K562 (cell line): ENCODE results near the gene ACTL6A. TPM values are rescaled to one million over a fixed set of nuclear protein-coding genes. Genes with fewer than 3 reads are reported as not detected.

Experiments
- ARNT ChIP-seq, 2 experiments: fragments of 450-650 bp; IDR thresholded peaks; 2 replicates each; pipeline ENCODE4 v1.6.1; 2016; ENCODE audit warnings: mild to moderate bottlenecking in 1 of 2
- BCL6 ChIP-seq: fragments of 250-450 bp; sonication (Bioruptor Pico); IDR thresholded peaks from 2 replicates; pipeline ENCODE4 v1.4.0; 2020
- CC2D1A ChIP-seq: fragments of 450-650 bp; IDR thresholded peaks from 2 replicates; pipeline ENCODE4 v1.6.1; 2017; ENCODE audit warnings: mild to moderate bottlenecking
- CREBBP ChIP-seq: IDR thresholded peaks from one replicate; pipeline ENCODE4 v1.6.1; 2012; ENCODE audit warnings: low read depth, mild to moderate bottlenecking, control low read depth, inconsistent platforms, low read length
- EGR1 ChIP-seq: fragments of 450-650 bp; conservative IDR thresholded peaks from 2 replicates; pipeline ENCODE4 v1.6.1; 2017; ENCODE audit warnings: mild to moderate bottlenecking
- GABPA ChIP-seq: fragments of 200-800 bp; sonication (Bioruptor generic); conservative IDR thresholded peaks from 2 replicates; pipeline ENCODE4 v1.6.1; 2016; ENCODE audit warnings: low read depth, missing genetic modification characterization, missing compliant biosample characterization
- GATAD2A ChIP-seq: fragments of 450-650 bp; IDR thresholded peaks from 2 replicates; pipeline ENCODE4 v1.6.1; 2017
- HIVEP1 ChIP-seq: fragments of 250-450 bp; sonication (Bioruptor Pico); IDR thresholded peaks from 2 replicates; pipeline ENCODE4 v1.4.0; 2020; ENCODE audit warnings: mild to moderate bottlenecking
- KAT2B ChIP-seq: IDR thresholded peaks from one replicate; pipeline ENCODE4 v1.6.1; 2012; ENCODE audit warnings: low read depth, mild to moderate bottlenecking, control low read depth, inconsistent platforms, low read length, moderate library complexity
- LCOR ChIP-seq: sonication (generic); formaldehyde crosslinking; IDR thresholded peaks from 2 replicates; pipeline ENCODE4 v1.8.0; 2022; ENCODE audit warnings: mild to moderate bottlenecking, missing genetic modification reagents
- MED1 ChIP-seq: sonication (generic); formaldehyde crosslinking; IDR thresholded peaks from 2 replicates; pipeline ENCODE4 v1.8.1; 2023; ENCODE audit warnings: missing genetic modification reagents, borderline replicate concordance
- MTA2 ChIP-seq: fragments of 450-650 bp; IDR thresholded peaks from 2 replicates; pipeline ENCODE4 v1.6.1; 2016; ENCODE audit warnings: low read depth
- MTA3 ChIP-seq: fragments of 450-650 bp; formaldehyde crosslinking; IDR thresholded peaks from 2 replicates; pipeline ENCODE4 v1.6.1; 2017; ENCODE audit warnings: mild to moderate bottlenecking, borderline replicate concordance
- NBN ChIP-seq: fragments of 450-650 bp; IDR thresholded peaks from 2 replicates; pipeline ENCODE4 v1.6.1; 2016; ENCODE audit warnings: low read depth, mild to moderate bottlenecking
- NR2C2 ChIP-seq, 2 experiments: fragments of 200-800 bp in 1 of 2; sonication (Bioruptor generic) in 1 of 2; sonication (generic) in 1 of 2; formaldehyde crosslinking in 1 of 2; IDR thresholded peaks; 2 replicates each; pipeline versions ENCODE4 v1.6.1 to v1.8.0; 2016 to 2022; ENCODE audit warnings: mild to moderate bottlenecking in 1 of 2, missing compliant biosample characterization in 1 of 2, missing genetic modification characterization in 1 of 2, missing genetic modification reagents in 1 of 2
- SMAD2 ChIP-seq: fragments of 150-350 bp; IDR thresholded peaks from 2 replicates; pipeline ENCODE4 v1.6.1; 2014; ENCODE audit warnings: low read depth, mild to moderate bottlenecking, low read length
- SMARCB1 ChIP-seq: IDR thresholded peaks from 2 replicates; pipeline ENCODE4 v1.6.1; 2011; ENCODE audit warnings: improper control_type of control experiment, low read depth; ENCODE audit not compliant: insufficient read length
- SMC3 ChIP-seq: conservative IDR thresholded peaks from 2 replicates; pipeline ENCODE4 v1.6.1; 2011; ENCODE audit warnings: low read depth, low read length, improper control_type of control experiment; ENCODE audit not compliant: insufficient read depth
- ZNF311 ChIP-seq: fragments of 250-450 bp; sonication (Bioruptor Pico); IDR thresholded peaks from 2 replicates; pipeline ENCODE4 v1.4.0; 2020; ENCODE audit warnings: mild to moderate bottlenecking, moderate library complexity
- ZNF551 ChIP-seq: fragments of 250-450 bp; sonication (Bioruptor Pico); IDR thresholded peaks from 2 replicates; pipeline ENCODE4 v1.5.0; 2021; ENCODE audit warnings: mild to moderate bottlenecking, moderate library complexity
- ZNF79 ChIP-seq: fragments of 250-450 bp; sonication (Bioruptor Pico); IDR thresholded peaks from 2 replicates; pipeline ENCODE4 v1.4.0; 2020; ENCODE audit warnings: low read depth, mild to moderate bottlenecking, moderate library complexity
- ZNF830 ChIP-seq: fragments of 250-450 bp; sonication (Bioruptor Pico); IDR thresholded peaks from 2 replicates; pipeline ENCODE4 v1.5.0; 2021; ENCODE audit warnings: mild to moderate bottlenecking
- polyA plus RNA-seq, 8 experiments: library from polyadenylated mRNA; depleted of rRNA in 4 of 8; stranded (reverse) in 5 of 8; unstranded in 3 of 8; fragments of >200 nt; fragmentation: Nextera tagmentation in 2 of 8; fragmentation: Illumina TruSeq in 1 of 8; extraction: Ambion mirVana in 2 of 8; extraction: Trizol in 1 of 8; gene quantifications; 2 replicates each; pipeline versions ENCODE4 v1.2.1 to v1.2.3, GENCODE V29; 2011 to 2014; ENCODE audit warnings: inconsistent platforms in 1 of 8, missing spikeins in 1 of 8
- total RNA-seq, 7 experiments: library from RNA; depleted of rRNA in 6 of 7; stranded (reverse); fragments of >200 nt in 6 of 7; fragmentation: Illumina TruSeq in 2 of 7; extraction: Trizol in 2 of 7; gene quantifications; 2 replicates each; pipeline versions ENCODE4 v1.2.1 to v1.2.3, GENCODE V29; 2011 to 2021; ENCODE audit warnings: low replicate concordance in 1 of 7
- TF ChIP-seq, protein P1 (sequence below): fragments of 250-450 bp; sonication (Bioruptor Pico); IDR thresholded peaks from 2 replicates; pipeline ENCODE4 v1.4.0; 2020; ENCODE audit warnings: mild to moderate bottlenecking, moderate library complexity
- TF ChIP-seq, protein P2 (sequence below), 2 experiments: fragments of 450-650 bp in 1 of 2; sonication (generic) in 1 of 2; formaldehyde crosslinking; conservative IDR thresholded peaks; 2 replicates each; pipeline versions ENCODE4 v1.4.0 to v1.8.1; 2020 to 2022; ENCODE audit warnings: mild to moderate bottlenecking in 1 of 2, missing genetic modification reagents in 1 of 2
- TF ChIP-seq, protein P3 (sequence below): fragments of 450-650 bp; IDR thresholded peaks from 2 replicates; pipeline ENCODE4 v1.6.1; 2016; ENCODE audit warnings: antibody characterized with exemption
- TF ChIP-seq, protein P4 (sequence below): fragments of 250-450 bp; sonication (Bioruptor Pico); IDR thresholded peaks from 2 replicates; pipeline ENCODE4 v1.4.0; 2020

The ACTL6A gene
- total and polyA plus RNA-seq, 9 of the 15 experiments (the other 6 are each of a cell fraction or from before 2014, with no cell fraction given) = 107 to 243 (median 157) TPM

DNA sequence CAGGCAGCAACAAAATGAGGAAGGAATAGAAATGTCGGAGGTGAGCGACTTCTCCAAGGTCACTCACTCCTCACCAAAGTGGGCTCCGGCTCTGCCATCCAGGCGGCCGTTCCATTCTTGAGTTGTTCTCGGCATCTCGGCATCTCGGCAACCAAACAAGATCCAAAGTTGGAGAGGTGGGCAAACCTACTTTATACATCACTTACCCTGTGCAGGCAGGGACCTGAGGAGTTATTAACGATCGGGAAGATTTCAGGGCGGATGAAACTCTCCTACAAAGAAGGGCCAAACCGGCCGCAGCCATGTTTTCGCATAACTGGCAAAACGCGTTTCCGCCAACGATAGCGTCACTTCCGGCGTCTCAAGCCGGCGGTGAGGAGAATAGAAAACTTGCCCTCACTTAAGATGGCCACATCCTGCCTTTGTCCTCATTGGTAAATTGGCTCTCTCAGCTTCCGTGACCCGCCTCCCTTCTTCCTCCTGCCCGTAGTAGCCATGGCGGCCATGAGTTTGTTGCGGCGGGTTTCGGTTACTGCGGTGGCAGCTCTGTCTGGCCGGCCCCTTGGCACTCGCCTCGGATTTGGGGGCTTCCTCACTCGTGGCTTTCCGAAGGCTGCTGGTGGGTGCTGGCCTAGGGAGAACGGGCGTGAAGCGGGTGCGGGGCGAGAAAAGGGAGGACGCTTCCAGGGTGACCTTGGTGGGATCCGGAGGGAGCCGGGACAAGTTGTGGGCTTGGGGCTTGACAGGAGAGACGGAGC is 41.8 kb downstream of the ACTL6A start, which contains the start of the genes MRPL47 and NDUFB5 (continued):
- TF ChIP-seq, protein P1, sequence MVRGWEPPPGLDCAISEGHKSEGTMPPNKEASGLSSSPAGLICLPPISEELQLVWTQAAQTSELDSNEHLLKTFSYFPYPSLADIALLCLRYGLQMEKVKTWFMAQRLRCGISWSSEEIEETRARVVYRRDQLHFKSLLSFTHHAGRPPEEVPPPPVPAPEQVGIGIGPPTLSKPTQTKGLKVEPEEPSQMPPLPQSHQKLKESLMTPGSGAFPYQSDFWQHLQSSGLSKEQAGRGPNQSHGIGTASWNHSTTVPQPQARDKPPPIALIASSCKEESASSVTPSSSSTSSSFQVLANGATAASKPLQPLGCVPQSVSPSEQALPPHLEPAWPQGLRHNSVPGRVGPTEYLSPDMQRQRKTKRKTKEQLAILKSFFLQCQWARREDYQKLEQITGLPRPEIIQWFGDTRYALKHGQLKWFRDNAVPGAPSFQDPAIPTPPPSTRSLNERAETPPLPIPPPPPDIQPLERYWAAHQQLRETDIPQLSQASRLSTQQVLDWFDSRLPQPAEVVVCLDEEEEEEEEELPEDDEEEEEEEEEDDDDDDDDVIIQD (CRISPR knock-in tag) = no peak
- TF ChIP-seq, protein P2, sequence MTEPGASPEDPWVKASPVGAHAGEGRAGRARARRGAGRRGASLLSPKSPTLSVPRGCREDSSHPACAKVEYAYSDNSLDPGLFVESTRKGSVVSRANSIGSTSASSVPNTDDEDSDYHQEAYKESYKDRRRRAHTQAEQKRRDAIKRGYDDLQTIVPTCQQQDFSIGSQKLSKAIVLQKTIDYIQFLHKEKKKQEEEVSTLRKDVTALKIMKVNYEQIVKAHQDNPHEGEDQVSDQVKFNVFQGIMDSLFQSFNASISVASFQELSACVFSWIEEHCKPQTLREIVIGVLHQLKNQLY (CRISPR knock-in tag; conservative IDR thresholded peaks at IDR 0.05) = no peak
- TF ChIP-seq ZNF79 (CRISPR knock-in tag) (no peak), CREBBP (no peak), NBN (no peak; the same call in 1 of the 2 replicates), ZNF551 (CRISPR knock-in tag) (no peak), MED1 (no peak), HIVEP1 (CRISPR knock-in tag) (no peak), MTA3 (peak; percentile 77; the same call in 1 of the 2 replicates), SMC3 (no peak), ZNF830 (CRISPR knock-in tag) (no peak), GABPA (tag) (peak; percentile 98), LCOR (peak; percentile 66; the same call in 1 of the 2 replicates), ZNF311 (CRISPR knock-in tag) (no peak), CC2D1A (no peak), NR2C2 (CRISPR knock-in tag; IDR thresholded peaks at IDR 0.05) (no peak), NR2C2 (tag; IDR thresholded peaks at IDR 0.05) (peak; percentile 62; the same call in 1 of the 2 replicates), ARNT (IDR thresholded peaks at IDR 0.05) (peak in 1 of 2 experiments; percentile 49; a peak in 1 of 4 replicates), SMAD2 (no peak), SMARCB1 (no peak), GATAD2A (no peak), BCL6 (CRISPR knock-in tag) (no peak), MTA2 (no peak), EGR1 (no peak), KAT2B (no peak)
- TF ChIP-seq, protein P3, sequence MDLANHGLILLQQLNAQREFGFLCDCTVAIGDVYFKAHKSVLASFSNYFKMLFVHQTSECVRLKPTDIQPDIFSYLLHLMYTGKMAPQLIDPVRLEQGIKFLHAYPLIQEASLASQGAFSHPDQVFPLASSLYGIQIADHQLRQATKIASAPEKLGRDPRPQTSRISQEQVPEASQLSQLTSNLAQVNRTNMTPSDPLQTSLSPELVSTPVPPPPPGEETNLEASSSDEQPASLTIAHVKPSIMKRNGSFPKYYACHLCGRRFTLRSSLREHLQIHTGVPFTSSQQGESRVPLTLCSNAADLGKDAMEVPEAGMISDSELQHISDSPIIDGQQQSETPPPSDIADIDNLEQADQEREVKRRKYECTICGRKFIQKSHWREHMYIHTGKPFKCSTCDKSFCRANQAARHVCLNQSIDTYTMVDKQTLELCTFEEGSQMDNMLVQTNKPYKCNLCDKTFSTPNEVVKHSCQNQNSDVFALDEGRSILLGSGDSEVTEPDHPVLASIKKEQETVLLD = no peak
- TF ChIP-seq, protein P4, sequence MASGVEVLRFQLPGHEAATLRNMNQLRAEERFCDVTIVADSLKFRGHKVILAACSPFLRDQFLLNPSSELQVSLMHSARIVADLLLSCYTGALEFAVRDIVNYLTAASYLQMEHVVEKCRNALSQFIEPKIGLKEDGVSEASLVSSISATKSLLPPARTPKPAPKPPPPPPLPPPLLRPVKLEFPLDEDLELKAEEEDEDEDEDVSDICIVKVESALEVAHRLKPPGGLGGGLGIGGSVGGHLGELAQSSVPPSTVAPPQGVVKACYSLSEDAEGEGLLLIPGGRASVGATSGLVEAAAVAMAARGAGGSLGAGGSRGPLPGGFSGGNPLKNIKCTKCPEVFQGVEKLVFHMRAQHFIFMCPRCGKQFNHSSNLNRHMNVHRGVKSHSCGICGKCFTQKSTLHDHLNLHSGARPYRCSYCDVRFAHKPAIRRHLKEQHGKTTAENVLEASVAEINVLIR (CRISPR knock-in tag) = peak; percentile 86
